Breast epithelium (tissue), 4 donors: ENCODE measurements around the gene PCBP3. TPM values are rescaled to one million over a fixed set of nuclear protein-coding genes. Genes with fewer than 3 reads are reported as not detected.
A peak's percentile ranks its signal among the peaks of the same experiment; 100 is the strongest.

Experiments used
- DNase-seq, 2 donors: peaks; one replicate each; pipeline ENCODE4 v3.0.0-alpha.2; 2019; ENCODE audit warnings: low spot score in 2 of 2
- H3K27ac ChIP-seq, 2 donors: fragments of 200-600 bp; sonication (generic) in 1 of 2; one replicate each; pipeline ENCODE4 v1.5.1; 2016 to 2019; ENCODE audit warnings: mild to moderate bottlenecking in 1 of 2
- H3K27me3 ChIP-seq, 2 donors: fragments of 200-600 bp; sonication (generic) in 1 of 2; one replicate each; pipeline versions ENCODE4 v1.5.1 to v1.6.0; 2017 to 2019; ENCODE audit warnings: control low read depth in 1 of 2, mild to moderate bottlenecking in 1 of 2
- H3K36me3 ChIP-seq: fragments of 200-600 bp; one replicate; pipeline ENCODE4 v1.5.1; 2019
- H3K4me1 ChIP-seq, 2 donors: fragments of 200-600 bp; sonication (generic); one replicate each; pipeline ENCODE4 v1.5.1; 2016 to 2019; ENCODE audit warnings: control low read depth in 1 of 2
- H3K4me3 ChIP-seq, 3 donors: fragments of 200-600 bp; sonication (generic); 1 replicate in 2 of 3; 2 replicates in 1 of 3; pipeline ENCODE4 v1.5.1; 2016 to 2019; ENCODE audit warnings: mild to moderate bottlenecking in 3 of 3, moderate library complexity in 2 of 3
- H3K9me3 ChIP-seq, 2 donors: fragments of 200-600 bp; sonication (generic) in 1 of 2; one replicate each; pipeline ENCODE4 v1.5.1; 2016 to 2019; ENCODE audit warnings: control low read depth in 1 of 2
- CTCF ChIP-seq, 3 donors: fragments of 450-650 bp; IDR thresholded peaks; one replicate each; pipeline ENCODE4 v1.5.1; 2016 to 2017; ENCODE audit warnings: antibody characterized with exemption in 3 of 3, mild to moderate bottlenecking in 3 of 3, moderate library complexity in 3 of 3
- POLR2A ChIP-seq: fragments of 450-650 bp; IDR thresholded peaks from one replicate; pipeline ENCODE4 v1.6.1; 2016; ENCODE audit warnings: antibody characterized with exemption, mild to moderate bottlenecking, moderate library complexity
- POLR2AphosphoS5 ChIP-seq, 3 donors: sonication (generic); formaldehyde crosslinking; IDR thresholded peaks; one replicate each; pipeline ENCODE4 v1.6.1; 2017; ENCODE audit warnings: antibody characterized with exemption in 3 of 3
- intact Hi-C: fragments of 100-400 bp; cut with DNase I; formaldehyde crosslinking; loops from one replicate; pipeline ENCODE4 v1.15.1; 2023; ENCODE audit warnings: low total_unique reads
- total RNA-seq, 3 donors: library from RNA; depleted of rRNA; stranded (reverse); fragments of >200 nt; gene quantifications; one replicate each; pipeline ENCODE4 v1.1.0, GENCODE V29; 2016

The PCBP3 gene
- total RNA-seq, 3 donors from 2014 or later, result 3.4 to 13.8 (median 4.6) TPM

DNA sequence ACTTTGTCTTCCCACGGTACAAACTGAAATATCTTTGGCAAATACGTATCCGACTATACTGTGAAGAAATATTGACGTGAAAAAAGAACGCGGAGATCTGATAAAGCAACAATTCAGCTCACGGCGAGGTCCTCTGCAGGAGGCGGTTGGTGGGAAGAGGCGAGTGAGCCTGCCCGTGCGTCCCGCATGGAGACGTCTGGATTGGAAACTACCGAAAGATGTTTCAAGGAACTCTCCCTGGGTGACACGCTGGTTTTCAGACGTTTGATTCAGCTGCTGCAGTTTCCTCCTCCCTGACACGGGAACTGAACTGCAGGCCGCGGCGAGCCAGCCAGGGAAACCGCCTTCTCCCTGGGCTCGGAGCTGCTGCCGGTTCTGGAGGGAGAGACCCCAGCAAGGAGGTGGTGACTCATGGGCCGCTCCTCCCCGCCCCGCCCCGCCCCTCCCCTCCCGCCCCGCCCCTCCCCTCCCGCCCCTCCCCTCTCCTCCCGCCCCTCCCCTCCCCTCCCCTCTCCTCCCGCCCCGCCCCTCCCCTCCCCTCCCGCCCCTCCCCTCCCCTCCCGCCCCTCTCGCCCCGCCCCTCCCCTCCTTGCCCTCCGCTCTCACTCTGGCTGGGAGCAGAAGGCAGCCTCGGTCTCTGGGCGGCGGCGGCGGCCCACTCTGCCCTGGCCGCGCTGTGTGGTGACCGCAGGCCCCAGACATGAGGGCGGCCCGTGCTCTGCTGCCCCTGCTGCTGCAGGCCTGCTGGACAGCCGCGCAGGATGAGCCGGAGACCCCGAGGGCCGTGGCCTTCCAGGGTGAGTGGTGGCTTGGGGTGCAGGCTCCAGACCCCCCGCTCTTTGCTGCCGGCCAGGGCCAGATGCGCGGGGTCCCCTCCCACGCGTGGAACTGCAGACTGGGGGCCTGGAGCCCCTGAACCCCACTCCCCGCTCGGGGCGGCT lies 337.9 kb downstream of the PCBP3 start, which contains the start of gene COL6A1:
COL6A1 (plus strand) TSS at position 620 of the 941 bp plus-strand sequence; CDS start at position 701, 81 bp downstream.
- Histone ChIP-seq H3K27me3 (no peaks in the 10 kb centered on the region), H3K27ac (peak within 1 kb of the TSS; percentile 73 to 88), H3K9me3 (no peaks in the 10 kb centered on the region), H3K36me3 (no peaks in the 10 kb centered on the region), H3K4me1 (no peaks in the 10 kb centered on the region), H3K4me3 (peak within 1 kb of the TSS; percentile 79 to 97 (median 89))
- TF ChIP-seq POLR2AphosphoS5 (IDR thresholded peaks at IDR 0.05), result peak; percentile 6 to 66 (median 28)
- TF ChIP-seq POLR2A, result peak; percentile 25
- no peak for TF ChIP-seq CTCF (IDR thresholded peaks at IDR 0.05)
- intact Hi-C loops, result no loop called here
- peak; percentile 68 to 76 for DNase-seq

DNA sequence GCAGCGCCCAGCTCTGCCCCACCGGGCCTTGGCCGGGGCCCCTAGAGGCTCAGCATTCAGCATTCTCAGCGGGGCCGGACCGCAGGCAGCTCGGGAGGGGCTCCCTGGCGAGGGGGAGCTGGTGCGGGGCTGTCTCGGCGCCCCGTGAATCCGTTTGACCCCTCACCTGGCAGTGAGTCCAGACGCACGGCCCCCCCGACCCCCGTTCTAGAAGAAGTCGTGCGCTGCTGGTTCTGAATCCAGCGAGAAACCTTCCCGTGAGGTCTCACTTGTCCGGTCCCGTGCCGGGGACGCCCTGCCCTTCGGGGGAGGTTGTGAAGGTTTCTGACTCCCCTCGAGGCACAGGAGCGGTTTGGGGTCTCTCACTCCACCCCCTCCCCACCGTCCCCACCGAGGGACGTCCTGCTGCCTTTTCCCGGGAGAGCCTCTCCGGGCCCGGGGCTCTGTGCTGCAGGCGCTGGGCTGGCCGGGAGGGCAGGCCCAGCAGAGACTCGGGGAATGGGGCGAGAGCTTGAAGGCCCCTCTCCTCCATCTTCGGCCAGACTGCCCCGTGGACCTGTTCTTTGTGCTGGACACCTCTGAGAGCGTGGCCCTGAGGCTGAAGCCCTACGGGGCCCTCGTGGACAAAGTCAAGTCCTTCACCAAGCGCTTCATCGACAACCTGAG lies 338.7 kb downstream of the PCBP3 start:
- no peak for TF ChIP-seq POLR2AphosphoS5 (IDR thresholded peaks at IDR 0.05)
- H3K9me3 ChIP-seq, result no peaks in the 10 kb centered on the region
- intact Hi-C loops, result no loop called here
- peak; percentile 40 to 52 for DNase-seq
- H3K4me3 ChIP-seq, result peak overlapping the region; percentile 79 to 97 (median 89)
- no peaks in the 10 kb centered on the region for H3K4me1 ChIP-seq
- no peaks in the 10 kb centered on the region for H3K27me3 ChIP-seq
- H3K36me3 ChIP-seq, result no peaks in the 10 kb centered on the region
- H3K27ac ChIP-seq, result peak overlapping the region; percentile 62 to 88

GRCh38 chr21:45982758-45983648 lies 339.5 kb downstream of the PCBP3 start:
- Histone ChIP-seq H3K4me1 (no peaks in the 10 kb centered on the region), H3K4me3 (peak overlapping the region; percentile 79 to 97 (median 89)), H3K27me3 (no peaks in the 10 kb centered on the region), H3K36me3 (no peaks in the 10 kb centered on the region), H3K27ac (peak overlapping the region; percentile 62 to 88), H3K9me3 (no peaks in the 10 kb centered on the region)
- peak in 1 of 2 donors; percentile 51 for DNase-seq
- TF ChIP-seq POLR2AphosphoS5 (IDR thresholded peaks at IDR 0.05), result no peak
- TF ChIP-seq CTCF (IDR thresholded peaks at IDR 0.05), result no peak
- TF ChIP-seq POLR2A, result no peak
- intact Hi-C loops, result no loop called here

DNA sequence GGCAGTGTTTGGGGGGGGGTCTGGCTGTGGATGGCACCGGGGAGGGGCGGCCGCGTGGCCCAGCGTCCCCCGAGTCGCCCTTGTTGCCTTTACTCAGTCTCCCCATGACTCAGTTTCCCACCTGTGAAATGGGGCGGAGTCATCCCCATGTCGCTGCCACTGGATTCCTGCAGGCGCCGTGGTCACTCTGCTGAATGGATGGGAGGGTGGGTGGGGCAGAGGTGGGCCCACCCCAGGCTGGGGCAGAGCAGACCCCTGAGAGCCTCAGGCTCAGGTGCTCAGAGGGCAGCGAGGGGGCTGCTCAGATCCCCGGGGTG lies 340.1 kb downstream of the PCBP3 start:
- H3K9me3 ChIP-seq, result no peaks in the 10 kb centered on the region
- no peaks in the 10 kb centered on the region for H3K27me3 ChIP-seq
- intact Hi-C loops, result no loop called here
- peak overlapping the region; percentile 79 to 97 (median 89) for H3K4me3 ChIP-seq
- peak in 1 of 2 donors; percentile 30 for DNase-seq
- H3K4me1 ChIP-seq, result no peaks in the 10 kb centered on the region
- TF ChIP-seq POLR2AphosphoS5 (IDR thresholded peaks at IDR 0.05), result no peak
- TF ChIP-seq CTCF (IDR thresholded peaks at IDR 0.05), result no peak
- no peak for TF ChIP-seq POLR2A
- no peaks in the 10 kb centered on the region for H3K36me3 ChIP-seq
- peak overlapping the region; percentile 62 to 88 for H3K27ac ChIP-seq

- Histone ChIP-seq H3K36me3 (no peaks in the 10 kb centered on the region), H3K4me3 (peak overlapping the region; percentile 79 to 97 (median 89)), H3K4me1 (no peaks in the 10 kb centered on the region), H3K27ac (peak overlapping the region; percentile 62 to 88), H3K27me3 (no peaks in the 10 kb centered on the region), H3K9me3 (no peaks in the 10 kb centered on the region)
- peak in 1 of 2 donors; percentile 50 for DNase-seq
- TF ChIP-seq POLR2AphosphoS5 (IDR thresholded peaks at IDR 0.05) (peak in 1 of 3 donors; percentile 58), POLR2A (no peak), CTCF (IDR thresholded peaks at IDR 0.05) (no peak)
- intact Hi-C loops, result no loop called here
These were observed 340.5 kb downstream of the PCBP3 start for GRCh38 chr21:45983981-45984551.
